Measurements from ENCODE around the gene RPL3. TPM values are rescaled to one million over a fixed set of nuclear protein-coding genes. Genes with fewer than 3 reads are reported as not detected.

Gene RPL3
- total RNA-seq, 1 donor from 2014 or later = 3,143 TPM

GRCh38 chr22:39298241-39298987 lies 21.0 kb downstream of the RPL3 start:
- DNase-seq = no peak

- DNase-seq = no peak
These were observed 21.8 kb downstream of the RPL3 start for GRCh38 chr22:39297490-39298240.

GRCh38 chr22:39296981-39297489 lies 22.4 kb downstream of the RPL3 start:
- no peak for DNase-seq

GRCh38 chr22:39296535-39296934 lies 22.9 kb downstream of the RPL3 start:
- DNase-seq = no peak

- no peak for DNase-seq
These were observed 24.6 kb downstream of the RPL3 start for GRCh38 chr22:39294571-39295468.

- DNase-seq = no peak
These were observed 25.6 kb downstream of the RPL3 start for GRCh38 chr22:39293766-39294368.

GRCh38 chr22:39292561-39293074 lies 26.8 kb downstream of the RPL3 start:
- DNase-seq = peak; percentile 98

GRCh38 chr22:39292031-39292462 lies 27.4 kb downstream of the RPL3 start:
- no peak for DNase-seq

GRCh38 chr22:39291523-39291922 lies 27.9 kb downstream of the RPL3 start:
- no peak for DNase-seq

GRCh38 chr22:39290724-39291161 lies 28.7 kb downstream of the RPL3 start:
- peak; percentile 71 for DNase-seq

GRCh38 chr22:39289975-39290720 lies 29.3 kb downstream of the RPL3 start:
- no peak for DNase-seq

- no peak for DNase-seq
These were observed 29.9 kb downstream of the RPL3 start for GRCh38 chr22:39289533-39289932.

GRCh38 chr22:39288135-39288898 lies 31.1 kb downstream of the RPL3 start:
- no peak for DNase-seq

GRCh38 chr22:39287076-39287725 lies 32.2 kb downstream of the RPL3 start:
- no peak for DNase-seq

GRCh38 chr22:39284983-39285382 lies 34.4 kb downstream of the RPL3 start:
- no peak for DNase-seq

GRCh38 chr22:39284142-39284980 lies 35.1 kb downstream of the RPL3 start:
- DNase-seq = no peak

GRCh38 chr22:39283322-39284141 lies 35.9 kb downstream of the RPL3 start:
- peak; percentile 96 for DNase-seq
